KOPT-K1 (cell line): Measurements from ENCODE around the gene OTUD3.
"Not testable (repeated sequence)": the region's sequence is repeated elsewhere in the genome, so short reads cannot be mapped to it uniquely, and the experiment has no call there.

Experiments used
- H3K27ac ChIP-seq: fragments of 200-600 bp; sonication (generic); 2 replicates; pipeline ENCODE4 v1.5.1; 2016; ENCODE audit warnings: antibody characterized with exemption, mild to moderate bottlenecking, low read depth, low read length; ENCODE audit not compliant: poor library complexity, severe bottlenecking
- H3K36me3 ChIP-seq: fragments of 200-600 bp; sonication (generic); 2 replicates; pipeline ENCODE4 v1.5.1; 2017; ENCODE audit warnings: antibody characterized with exemption, mild to moderate bottlenecking, low read length, moderate library complexity; ENCODE audit not compliant: insufficient read depth
- H3K9me3 ChIP-seq: fragments of 200-600 bp; sonication (generic); 2 replicates; pipeline ENCODE4 v1.5.1; 2017; ENCODE audit warnings: antibody characterized with exemption, low read length, mild to moderate bottlenecking; ENCODE audit not compliant: insufficient read depth, poor library complexity, severe bottlenecking

Gene OTUD3, protein sequence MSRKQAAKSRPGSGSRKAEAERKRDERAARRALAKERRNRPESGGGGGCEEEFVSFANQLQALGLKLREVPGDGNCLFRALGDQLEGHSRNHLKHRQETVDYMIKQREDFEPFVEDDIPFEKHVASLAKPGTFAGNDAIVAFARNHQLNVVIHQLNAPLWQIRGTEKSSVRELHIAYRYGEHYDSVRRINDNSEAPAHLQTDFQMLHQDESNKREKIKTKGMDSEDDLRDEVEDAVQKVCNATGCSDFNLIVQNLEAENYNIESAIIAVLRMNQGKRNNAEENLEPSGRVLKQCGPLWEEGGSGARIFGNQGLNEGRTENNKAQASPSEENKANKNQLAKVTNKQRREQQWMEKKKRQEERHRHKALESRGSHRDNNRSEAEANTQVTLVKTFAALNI

DNA sequence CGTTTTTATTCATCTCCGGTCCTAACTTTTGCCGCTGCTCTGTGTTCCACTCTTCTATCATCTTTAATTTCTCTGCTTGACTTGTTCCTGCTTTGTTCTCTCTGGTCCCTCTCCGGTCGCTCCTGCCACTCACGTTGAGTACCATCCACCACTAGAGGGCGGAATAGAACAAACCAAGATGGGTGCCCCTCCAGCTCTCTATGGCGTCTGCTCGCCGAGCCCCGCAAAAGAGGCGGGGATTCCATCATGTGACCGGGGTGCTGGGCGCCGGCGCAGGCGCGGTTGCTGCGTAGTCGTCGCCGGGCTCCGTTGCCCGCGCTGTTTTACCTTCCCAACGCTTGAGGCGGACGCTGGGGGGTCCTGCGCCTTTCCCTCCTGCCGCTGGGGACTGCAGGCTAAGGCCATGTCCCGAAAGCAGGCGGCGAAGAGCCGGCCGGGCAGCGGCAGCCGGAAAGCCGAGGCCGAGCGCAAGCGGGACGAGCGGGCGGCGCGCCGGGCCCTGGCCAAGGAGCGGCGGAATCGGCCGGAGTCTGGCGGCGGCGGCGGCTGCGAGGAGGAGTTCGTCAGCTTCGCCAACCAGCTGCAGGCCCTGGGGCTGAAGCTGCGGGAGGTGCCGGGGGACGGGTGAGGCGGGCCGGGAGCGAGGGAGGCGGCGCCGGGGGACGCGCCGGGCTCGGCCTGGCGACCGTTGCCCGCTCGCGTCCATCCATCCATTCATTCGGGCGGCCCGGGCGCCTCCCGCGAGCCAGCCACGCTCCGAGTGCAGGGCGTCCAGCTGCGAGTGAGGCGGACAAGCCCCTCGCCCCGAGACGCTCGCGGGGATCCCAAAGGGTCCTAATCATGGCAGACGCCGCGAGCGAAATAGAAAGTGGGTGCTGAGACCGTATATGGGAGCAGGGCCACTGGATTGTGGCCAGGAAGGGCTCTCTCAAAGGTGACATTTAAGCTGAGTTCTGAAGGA lies at the start of gene OTUD3:
TSS of gene OTUD3 (plus strand) at position 285 of the 961 bp plus-strand sequence. CDS start at position 404, 119 bp downstream.
- Histone ChIP-seq H3K36me3 (peaks cover 10% of the 10 kb centered on the region), H3K9me3 (no peaks in the 10 kb centered on the region), H3K27ac (peak within 1 kb of the TSS; percentile 73)

DNA sequence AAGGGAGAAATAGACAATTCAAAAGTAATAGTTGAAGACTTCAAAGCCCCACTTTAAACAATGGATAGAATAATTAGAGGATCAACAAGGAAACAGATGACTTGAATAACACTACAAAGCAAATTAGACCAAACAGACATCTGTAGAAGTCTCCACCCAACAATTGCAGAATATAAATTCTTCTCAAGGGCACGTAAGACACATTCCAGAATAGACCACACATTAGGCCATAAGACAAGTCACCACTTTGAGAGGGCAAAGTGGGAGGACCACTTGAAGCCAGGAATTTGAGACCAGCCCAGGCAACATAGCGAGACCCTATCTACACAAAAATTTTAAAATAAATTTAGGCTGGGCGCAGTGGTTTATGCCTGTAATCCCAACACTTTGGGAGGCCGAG lies 46.6 kb upstream of the OTUD3 start:
- no peaks in the 10 kb centered on the region for H3K36me3 ChIP-seq
- no peak overlapping the region for H3K27ac ChIP-seq
- peaks cover 13% of the 10 kb centered on the region for H3K9me3 ChIP-seq

DNA sequence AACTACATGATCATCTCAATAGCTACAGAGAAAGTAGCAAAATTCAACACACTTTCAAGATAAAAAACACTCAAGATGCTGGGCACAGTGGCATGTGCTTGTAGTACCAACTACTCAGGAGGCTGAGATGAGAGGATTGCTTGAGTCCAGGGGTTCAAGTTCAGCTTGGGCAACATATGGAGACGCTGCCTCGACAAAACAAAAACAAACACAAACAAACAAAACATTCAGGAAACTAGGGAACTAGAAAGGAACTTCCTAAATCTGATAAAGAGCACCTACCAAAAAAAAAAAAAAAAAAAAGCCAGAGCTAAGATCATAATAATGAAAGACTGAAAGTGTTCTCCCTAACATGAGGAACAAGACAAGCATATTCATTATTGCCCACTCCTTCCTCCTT lies 44.3 kb upstream of the OTUD3 start:
- Histone ChIP-seq H3K27ac (no peak overlapping the region), H3K36me3 (no peaks in the 10 kb centered on the region), H3K9me3 (no peaks in the 10 kb centered on the region)

DNA sequence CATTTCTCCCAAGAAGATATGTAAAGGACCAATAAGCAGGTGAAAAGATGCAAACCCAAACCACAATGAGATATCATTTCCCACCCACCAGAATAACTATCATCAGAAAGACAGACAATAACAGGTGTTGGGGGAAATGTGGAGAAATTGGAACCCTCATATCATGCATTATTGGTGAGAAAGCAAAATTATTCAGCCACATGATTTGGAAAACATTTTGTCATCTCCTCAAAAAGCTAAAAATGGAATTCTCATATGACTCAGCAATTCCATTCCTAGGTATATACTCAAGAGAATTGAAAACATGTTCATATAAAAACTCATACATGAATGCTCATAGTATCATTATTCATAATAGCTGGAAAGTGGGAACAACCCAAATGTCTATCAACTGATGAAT lies 42.0 kb upstream of the OTUD3 start:
- no peak overlapping the region for H3K27ac ChIP-seq
- no peaks in the 10 kb centered on the region for H3K9me3 ChIP-seq
- H3K36me3 ChIP-seq, result no peaks in the 10 kb centered on the region

DNA sequence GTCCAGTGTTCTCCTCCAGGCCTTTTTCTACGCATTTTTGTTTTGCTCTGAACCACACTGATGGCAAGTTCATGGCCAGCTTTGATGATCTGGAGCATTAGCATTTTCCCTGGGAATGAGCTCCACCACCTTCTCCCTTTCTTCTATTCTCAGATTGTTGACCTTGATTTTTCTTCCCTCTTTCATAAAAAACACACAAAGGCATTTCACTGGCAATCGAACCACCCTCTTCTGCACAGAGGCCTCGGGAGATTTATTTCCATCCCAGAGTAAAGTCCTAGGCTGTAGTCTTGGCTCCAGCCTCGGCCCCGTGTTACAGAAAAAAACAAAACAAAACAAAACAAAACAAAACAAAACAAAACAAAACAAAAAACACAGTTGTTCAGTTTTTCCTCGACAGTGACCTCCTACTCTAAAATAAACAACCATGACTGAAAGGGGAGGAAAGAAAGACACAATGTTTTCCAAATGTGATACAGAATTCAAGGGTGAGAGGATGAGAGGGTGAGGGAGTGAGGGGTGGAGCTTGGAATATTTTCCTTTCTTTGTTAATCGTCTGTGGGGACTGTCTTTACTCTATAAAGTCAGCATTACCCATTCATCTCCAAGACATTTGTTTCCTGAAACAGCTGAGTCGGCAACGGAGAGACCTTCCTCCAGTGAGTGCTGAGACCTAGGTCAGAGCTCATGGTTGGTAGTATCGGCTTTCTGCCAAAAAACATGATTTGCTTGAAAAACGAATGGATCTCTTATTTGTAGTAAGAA lies 37.3 kb upstream of the OTUD3 start:
- Histone ChIP-seq H3K36me3 (no peaks in the 10 kb centered on the region), H3K27ac (no peak overlapping the region), H3K9me3 (no peaks in the 10 kb centered on the region)

DNA sequence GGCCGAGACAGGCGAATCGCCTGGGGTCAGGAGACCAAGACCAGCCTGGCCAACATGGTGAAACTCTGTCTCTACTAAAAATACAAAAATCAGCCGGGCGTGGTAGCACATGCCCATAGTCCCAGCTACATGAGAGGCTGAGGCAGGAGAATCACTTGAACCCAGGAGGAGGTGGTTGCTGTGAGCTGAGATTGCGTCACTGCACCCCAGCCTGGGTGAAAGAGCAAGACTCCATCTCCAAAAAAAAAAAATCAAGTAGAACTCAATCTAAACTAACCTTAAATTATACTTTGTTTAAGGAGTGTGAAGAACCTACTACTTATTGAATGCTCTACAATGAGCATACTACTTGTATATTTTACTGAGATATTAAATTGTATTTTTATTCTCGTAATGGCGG lies 36.6 kb upstream of the OTUD3 start:
- Histone ChIP-seq H3K27ac (no peak overlapping the region), H3K9me3 (no peaks in the 10 kb centered on the region), H3K36me3 (no peaks in the 10 kb centered on the region)

DNA sequence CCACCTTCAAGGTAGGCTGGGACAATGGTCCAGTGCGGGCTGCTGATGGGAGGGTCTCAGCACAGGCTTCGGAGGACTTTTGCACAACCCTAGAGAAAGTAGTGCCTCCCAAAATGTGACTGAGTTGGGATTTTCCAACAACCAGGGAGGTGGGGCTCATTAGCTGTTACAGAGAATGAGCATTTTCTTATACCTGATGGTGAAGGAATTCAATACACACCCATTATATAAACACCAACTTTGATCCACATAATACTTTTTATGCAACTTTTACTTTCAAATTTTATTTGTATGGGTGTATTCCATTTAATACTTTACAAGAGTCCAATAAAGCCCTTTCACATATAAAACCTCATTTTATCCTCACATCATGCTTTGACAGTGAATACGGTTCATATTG lies 35.9 kb upstream of the OTUD3 start:
- Histone ChIP-seq H3K9me3 (no peaks in the 10 kb centered on the region), H3K27ac (no peak overlapping the region), H3K36me3 (no peaks in the 10 kb centered on the region)

DNA sequence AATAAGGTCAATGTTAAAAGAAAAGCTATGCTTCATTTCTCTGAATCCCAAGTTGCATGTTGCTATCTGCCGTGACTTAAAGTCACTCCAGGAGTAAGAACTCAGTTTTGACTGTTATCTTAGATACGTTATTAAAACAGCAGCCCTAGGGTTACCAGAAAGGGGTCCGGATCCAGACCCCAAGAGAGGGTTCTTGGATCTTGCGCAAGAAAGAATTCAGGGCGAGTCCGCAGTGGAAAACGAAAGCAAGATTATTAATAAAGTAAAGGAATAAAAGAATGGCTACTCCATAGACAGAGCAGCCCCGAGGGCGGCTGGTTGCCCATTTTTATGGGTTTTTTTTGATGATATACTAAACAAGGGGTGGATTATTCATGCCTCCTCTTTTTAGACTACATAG lies 34.9 kb upstream of the OTUD3 start:
- H3K9me3 ChIP-seq, H3K27ac ChIP-seq, H3K36me3 ChIP-seq: not testable (repeated sequence)

DNA sequence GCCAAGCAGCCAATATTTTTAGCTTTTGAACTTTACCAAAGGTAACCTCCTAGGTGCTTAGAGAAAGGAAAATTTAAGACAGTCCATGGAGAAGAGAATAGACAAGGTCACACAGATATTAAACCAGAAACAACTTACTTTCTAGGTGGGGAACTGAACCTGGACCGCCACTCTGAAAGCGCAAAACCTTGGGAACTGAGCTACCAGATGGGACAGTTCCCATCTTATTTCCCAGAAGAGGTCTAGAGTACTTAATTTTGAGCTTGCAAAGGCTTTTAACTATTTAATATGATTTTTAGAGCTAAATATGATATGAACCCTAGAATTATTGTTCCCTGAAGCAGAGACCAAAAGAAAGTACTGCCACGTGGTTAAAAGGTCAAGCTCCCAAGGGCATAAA lies 32.9 kb upstream of the OTUD3 start:
- not testable (repeated sequence) for H3K9me3 ChIP-seq, H3K27ac ChIP-seq

DNA sequence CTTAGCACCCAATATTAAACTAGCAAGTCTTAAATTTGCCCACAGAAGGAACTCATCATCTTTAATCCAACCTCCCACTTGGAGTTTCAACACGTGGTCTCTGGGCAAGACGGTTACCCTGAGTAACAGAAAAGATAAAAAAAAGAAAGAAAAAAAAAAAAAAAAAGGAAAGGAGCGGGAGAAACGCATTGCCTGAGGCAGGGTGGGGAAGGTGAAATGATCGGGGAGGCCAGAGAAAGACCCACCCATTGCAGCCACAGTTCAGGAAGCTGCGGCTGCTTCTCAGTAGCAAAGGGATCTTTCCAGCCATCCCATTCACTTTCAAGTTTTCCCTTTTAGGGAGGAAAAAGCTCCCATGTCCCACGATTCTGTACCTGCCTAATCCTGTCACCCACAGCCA lies 32.0 kb upstream of the OTUD3 start:
- no peak overlapping the region for H3K27ac ChIP-seq
- H3K36me3 ChIP-seq, result no peaks in the 10 kb centered on the region
- H3K9me3 ChIP-seq, result no peaks in the 10 kb centered on the region

More for the DNA sequence above, 32.9 kb upstream of the OTUD3 start:
- not testable (repeated sequence) for H3K36me3 ChIP-seq

DNA sequence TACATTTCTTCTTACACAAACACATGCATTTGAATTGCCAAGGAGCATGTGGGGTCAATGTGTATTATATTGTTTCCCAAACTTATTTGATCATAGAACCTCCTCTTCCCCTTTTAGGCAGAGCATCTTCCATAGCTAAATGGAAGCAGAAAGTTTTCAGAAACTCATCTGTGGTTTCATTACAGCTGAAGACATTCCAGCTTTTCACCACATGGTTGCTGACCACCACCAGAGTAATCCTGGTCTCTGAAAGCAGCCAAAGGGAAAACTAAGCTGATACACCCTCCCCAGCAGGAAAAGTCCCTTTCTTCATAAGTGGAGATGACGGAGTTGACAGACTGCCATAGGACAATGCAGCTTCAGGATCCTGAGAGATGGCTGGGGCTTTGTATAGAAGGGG lies 30.2 kb upstream of the OTUD3 start:
- H3K36me3 ChIP-seq, result no peaks in the 10 kb centered on the region
- no peaks in the 10 kb centered on the region for H3K9me3 ChIP-seq
- no peak overlapping the region for H3K27ac ChIP-seq

DNA sequence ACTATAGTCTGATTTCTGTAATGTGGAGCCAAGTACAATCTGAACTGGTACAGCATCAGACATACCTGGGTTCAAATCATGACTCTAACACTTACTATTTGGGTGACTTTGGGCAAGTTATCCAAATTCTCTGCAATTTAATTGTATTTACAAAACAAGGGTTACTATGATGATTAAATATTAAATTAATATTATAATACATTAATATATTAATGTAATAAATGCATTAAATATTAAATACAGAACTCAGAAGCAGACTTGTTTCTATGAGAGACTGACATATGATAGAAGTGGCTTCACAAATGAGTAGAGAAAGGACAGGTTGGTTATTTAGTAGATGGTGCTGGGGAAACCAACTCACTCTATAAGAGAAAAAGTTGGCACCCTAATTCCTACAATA lies 27.3 kb upstream of the OTUD3 start:
- H3K9me3 ChIP-seq, result no peaks in the 10 kb centered on the region
- no peak overlapping the region for H3K27ac ChIP-seq
- H3K36me3 ChIP-seq, result no peaks in the 10 kb centered on the region

DNA sequence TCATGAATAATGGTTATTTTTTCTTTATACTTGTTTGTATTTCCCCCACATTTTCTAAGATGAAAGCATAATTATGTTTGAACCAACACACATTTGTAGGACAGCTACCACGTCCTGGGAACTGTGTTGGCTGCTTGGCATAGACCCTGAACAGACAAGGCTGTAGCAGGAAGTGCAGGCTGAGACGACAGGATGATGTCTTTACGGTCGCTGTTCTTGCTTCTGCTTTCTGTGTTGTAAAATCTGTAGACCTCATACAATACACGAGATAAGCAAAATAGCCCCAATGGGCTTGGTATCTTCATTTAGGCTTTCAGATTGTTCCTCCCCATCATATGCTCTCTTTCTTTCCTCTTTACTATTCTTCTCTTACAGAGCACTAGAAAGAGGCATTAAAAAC lies 23.3 kb upstream of the OTUD3 start:
- peaks cover 12% of the 10 kb centered on the region for H3K9me3 ChIP-seq
- no peaks in the 10 kb centered on the region for H3K36me3 ChIP-seq
- H3K27ac ChIP-seq, result no peak overlapping the region

DNA sequence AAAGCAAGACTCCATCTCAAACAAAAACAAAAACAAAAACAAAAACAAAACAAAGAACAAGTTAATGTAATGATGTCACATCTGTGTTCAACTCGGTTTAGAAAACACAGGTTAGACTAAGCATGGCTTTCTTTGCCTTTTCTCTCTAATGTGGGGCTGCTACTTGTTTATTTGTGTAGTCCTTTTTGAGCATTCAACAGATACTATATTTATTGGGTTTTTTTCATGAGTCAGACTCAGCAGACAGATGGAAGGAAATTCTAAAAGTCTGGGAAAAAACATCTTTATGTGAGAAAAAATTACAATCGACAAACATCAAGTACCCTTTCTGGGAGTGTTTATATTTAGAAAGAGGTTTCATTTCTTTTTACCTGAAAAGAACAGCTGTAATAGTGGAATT lies 22.3 kb upstream of the OTUD3 start:
- H3K27ac ChIP-seq, result no peak overlapping the region
- H3K9me3 ChIP-seq, result peaks cover 12% of the 10 kb centered on the region
- H3K36me3 ChIP-seq, result no peaks in the 10 kb centered on the region

DNA sequence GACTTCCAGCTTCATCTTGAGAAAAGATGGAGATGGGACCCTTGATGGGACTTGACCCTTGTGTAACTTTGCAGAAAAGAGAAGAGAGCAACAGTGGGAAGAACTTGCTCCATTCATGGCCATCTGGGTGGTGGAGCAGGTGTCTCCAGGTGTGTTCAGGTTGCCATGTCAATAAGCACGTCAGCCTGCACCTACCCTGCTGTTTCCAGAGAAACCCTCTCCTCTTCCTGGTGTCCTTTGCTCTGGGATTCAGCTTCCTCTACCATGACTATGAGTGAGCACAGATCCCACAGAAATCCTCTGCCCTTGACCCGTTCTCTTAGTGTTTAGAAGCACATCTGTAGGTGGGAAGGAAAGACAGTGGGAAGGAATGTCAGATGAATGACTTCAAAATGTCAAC lies 21.8 kb upstream of the OTUD3 start:
- Histone ChIP-seq H3K9me3 (peaks cover 12% of the 10 kb centered on the region), H3K36me3 (no peaks in the 10 kb centered on the region), H3K27ac (no peak overlapping the region)
